ENCODE results near the gene PIBF1.
"Not testable (repeated sequence)": the region's sequence is repeated elsewhere in the genome, so short reads cannot be mapped to it uniquely, and the experiment has no call there.

Gene PIBF1

DNA sequence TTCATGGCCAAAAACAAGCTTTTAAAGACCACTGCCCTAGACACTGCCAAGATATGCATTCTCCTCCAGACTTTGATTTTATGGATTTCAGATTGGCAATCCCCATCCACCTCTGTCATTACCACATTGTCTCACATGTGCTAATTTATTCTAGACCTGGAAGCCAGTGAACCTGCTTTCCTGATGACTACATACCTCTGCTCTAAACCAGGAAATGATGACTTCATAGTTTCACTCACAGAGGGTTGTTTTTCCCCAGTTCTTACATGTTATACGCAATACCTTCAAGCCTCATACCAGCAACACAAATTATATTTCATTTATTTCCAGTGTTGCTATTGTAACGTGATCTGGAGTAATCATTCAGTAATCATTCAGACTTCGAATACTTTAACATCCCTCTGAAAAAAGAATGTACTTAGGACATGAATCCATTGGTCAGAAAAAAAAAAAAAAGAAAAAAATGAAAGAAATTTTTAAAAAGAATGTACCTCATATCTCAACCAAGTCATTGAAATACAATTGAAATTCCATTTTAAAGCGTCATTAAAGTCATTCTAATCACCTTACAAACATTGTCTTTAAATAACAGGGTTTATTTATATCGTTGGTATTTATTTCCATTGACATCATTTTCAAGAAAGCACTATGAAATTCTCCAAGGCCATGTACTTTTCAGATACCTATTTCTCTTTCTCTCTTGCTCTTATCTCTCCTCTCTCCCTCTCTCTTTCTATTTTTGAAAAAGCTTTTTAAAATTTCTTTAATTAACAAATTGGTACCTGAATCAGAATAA, 243.5 kb downstream of the PIBF1 start:
- DNase-seq: no peak

DNA sequence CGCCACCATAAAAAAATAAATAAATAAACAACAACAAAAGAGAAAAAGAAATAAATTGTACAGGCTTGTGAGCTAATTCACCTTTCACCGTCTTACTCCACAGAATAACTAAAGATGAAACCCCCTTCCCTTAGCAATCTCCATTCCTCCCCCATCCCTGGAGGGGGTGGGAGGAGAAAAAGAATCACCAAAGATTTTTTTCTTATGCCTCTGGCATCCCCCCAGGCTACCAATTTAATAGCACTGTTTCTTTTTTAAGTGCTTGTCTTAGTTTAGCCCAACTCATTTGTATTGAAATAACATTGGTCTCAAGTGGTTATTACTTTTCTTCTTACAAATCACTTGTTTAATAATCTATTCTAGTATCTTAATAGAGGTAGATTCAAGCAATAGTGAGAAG, 253.0 kb downstream of the PIBF1 start:
- DNase-seq: no peak

DNA sequence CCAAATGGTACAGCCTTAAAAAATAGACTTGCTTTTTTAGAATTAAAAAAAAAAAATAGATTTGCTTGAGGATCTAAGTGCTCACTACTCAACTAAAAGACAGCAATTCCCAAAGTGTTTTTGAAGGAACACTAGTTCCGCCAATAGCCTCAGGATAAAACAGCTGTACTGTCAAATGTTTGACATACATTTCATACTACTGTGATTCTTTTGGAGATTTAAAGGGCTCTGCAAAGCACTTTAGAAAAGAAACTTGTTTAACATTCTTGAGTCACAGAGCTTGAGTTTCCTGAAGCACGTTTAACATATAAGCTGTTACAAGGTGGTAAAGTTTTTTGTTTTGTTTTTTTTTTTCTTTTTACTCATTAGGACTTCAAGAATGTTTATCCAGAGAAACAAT, 253.7 kb downstream of the PIBF1 start:
- no peak for DNase-seq

DNA sequence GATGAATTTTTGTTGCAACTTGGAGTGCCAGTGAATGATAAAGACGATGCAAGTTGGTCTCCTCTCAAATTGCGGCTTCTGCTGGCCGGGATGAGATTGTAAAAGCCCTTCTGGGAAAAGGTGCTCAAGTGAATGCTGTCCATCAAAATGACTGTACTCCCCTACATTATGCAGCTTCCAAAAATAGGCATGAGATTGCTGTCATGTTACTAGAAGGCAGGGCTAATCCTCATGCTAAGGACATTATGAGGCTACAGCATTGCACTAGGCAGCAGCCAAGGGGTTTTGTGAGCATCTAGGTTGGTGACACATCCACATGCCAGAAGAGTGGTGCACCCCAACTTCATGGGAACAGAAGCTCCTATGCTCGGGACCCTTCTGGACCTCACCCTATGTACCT, 254.6 kb downstream of the PIBF1 start:
- no peak for DNase-seq

DNA sequence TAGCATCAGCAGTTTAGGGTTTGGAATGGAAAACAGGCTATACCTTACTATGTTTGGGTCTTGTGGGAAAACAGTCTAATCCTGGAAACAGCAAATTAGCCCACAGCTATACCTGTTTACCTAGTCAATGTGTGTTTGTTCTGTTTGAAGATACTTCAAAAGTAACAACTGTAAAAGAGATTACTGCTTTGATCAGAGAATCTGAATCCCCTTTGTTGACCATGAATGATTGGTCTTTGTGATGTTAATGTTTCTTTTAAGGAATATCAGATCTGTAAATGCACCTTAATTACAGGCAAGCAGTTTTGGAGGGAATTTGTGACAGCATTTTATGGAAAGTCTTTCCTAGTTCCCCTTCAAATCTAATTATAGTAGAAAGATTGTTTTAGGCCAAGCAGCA, 256.1 kb downstream of the PIBF1 start:
- DNase-seq: no peak

DNA sequence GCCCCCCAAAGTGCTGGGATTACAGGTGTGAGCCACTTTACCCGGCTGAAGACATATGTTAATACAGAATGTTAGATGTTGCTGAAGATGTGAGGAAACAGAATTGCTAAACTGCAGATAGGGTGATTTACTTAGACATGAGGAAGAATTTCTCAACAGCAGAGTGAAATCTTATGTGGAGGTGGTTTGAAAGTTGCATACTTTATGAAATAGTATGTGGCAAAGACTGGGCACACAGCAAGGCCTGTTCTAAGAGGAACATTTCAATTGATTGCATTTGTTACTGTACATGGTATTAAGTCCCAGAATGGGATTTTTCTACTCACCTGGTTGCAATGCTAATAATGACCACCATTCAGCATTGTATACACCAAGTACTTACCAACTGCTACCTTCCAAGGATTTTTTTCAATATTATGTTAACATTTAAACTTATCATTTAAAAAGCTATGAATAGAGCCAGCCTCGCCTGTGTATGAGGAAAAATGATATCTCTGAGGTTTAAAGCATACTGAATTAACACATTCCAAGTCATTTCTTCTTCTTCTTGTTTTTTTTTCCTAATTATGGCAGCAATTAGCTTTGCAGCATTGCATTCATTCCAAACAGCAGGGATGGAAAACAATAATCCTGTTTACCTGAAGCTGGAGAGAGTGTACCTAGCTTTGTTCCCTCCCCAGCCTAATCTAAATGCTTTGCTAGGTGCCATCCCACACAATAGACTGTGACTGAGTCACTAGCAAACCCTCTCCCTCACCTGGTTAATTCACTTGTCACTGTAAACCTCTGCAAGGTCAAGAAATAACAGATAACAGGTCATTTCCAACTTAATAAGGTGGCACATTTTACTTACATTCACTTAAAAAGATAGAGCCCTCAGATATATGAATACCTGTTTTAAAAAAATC, 257.5 kb downstream of the PIBF1 start:
- DNase-seq: no peak

DNA sequence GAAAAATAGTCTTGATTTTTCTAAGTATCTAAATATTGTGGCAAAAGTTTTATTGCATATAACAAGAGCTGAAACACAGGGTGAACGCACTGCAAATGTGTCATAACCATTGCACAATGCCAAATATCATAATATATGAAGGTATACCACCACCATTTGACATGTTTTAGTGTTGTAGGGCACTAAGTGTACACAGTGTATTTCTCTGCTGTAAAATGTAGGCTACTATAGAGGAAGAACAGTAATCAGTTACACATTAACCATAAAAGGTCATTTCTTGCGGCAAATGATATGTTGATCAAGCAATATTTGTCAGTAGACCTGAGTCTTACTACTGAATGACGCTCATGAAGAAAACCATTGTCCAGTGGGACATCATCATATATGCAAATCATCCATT, 258.6 kb downstream of the PIBF1 start:
- DNase-seq: no peak

DNA sequence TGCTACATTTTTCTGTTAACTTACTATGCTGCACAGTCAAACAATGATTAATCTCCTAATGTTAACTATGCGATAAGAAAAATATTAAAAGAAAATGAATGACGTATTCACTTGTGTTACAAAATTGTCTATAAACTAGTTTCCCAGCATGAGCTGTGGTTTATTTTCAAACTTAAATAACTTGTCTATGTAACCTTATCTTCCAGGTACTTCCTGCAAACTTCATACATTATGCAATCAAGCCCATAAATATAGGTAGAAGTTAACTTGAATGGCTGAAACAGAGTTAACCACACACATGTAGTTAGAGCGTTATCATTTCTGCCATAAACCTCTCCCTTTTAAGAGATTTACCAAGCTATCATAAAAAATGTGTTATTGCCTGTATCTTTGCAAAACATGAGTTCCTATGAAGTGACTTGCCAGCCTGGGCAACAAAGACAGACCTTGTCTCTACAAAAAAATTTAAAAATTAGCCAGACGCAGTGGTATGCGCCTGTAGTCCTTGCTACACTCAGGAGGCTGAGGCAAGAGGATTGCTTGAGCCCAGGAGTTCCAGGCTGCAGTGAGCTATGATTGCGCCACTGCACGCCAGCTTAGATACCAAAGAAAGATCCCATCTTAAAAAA, 259.1 kb downstream of the PIBF1 start:
- no peak for DNase-seq

DNA sequence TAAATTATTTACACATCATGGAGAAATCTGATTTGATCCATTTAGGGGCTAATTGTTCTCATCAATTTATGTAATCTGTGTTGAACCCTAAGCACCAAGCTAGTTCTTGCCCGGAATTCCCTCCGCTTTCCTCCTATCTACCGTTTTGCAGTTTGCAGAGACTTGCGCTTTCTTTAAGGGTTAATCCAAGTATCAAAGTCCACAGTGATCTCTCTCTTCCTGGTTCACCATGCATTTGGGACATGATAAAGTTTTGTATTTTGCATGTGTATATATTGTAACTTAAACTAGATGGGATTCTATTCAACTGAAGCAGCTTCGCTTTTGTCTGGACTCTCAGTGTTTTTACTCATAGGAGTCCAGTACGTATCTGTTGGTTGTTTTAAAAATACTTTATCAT, 263.1 kb downstream of the PIBF1 start:
- DNase-seq: no peak

DNA sequence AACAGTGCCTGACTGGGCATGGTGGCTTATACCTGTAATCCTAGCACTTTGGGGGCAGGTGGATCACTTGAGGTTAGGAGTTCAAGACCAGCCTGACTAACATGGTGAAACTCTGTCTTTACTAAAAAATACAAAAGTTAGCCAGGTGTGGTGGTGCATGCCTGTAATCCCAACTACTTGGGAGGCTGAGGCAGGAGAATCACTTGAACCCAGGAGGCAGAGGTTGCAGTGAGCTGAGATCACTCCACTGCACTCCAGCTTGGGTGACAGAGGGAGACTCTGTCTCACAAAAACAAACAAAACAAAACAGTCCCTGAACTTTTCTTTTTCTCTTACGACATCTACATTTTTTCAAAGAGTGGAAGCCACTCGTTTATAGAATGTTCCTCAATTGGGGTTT, 266.7 kb downstream of the PIBF1 start:
- DNase-seq: not testable (repeated sequence)

DNA sequence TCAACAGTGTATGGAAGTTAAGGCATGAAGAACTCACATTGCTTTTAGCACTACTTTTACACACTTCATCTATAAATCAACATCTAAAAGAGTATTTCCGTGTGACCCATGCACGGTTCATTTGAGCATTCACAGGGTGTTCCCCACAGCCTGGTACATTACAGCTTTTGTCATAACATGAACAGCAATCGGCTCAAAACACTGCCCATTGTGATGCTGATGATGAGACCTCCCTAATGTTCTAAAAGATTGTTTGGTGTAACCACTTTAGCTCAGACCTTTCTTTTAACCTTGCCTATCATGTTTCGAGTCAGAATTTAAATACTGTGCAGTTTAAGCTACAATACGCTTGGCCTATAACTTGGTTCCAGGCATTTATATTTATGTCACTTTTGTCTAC, 272.8 kb downstream of the PIBF1 start:
- DNase-seq: no peak

DNA sequence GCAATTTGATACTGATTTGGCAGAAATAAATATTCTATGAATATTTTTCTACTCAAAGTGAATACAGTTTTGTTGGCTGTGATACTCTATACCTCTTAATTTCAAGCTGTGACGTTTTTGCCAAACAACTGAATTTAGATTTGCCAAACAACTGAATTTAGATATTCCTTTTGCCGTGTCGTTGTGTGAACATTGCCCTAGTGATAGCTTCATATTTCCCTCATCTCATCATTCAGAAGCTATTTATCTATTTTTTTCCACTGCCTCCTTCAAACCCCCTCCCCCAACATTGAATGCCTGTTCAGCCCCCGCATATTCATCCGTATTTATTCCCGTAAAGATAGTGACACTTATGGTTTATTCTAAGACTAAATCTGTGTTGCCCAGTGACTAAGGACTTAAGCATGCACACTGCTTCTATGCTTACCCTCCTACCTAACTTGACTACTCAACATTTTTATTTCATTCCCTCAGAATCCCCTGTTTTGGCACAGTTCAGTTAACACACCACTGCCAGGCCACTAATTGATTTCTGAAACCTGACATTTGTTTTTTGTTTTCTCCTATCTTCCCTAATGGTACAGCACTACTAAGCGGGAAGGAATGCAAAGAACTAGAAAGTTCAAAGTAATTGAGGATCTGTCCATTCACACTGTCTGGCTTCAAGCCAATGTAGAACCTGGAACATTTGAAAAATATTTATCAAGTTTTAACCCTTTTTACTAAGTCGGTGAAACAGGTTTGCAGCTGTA, 274.1 kb downstream of the PIBF1 start:
- DNase-seq: no peak

DNA sequence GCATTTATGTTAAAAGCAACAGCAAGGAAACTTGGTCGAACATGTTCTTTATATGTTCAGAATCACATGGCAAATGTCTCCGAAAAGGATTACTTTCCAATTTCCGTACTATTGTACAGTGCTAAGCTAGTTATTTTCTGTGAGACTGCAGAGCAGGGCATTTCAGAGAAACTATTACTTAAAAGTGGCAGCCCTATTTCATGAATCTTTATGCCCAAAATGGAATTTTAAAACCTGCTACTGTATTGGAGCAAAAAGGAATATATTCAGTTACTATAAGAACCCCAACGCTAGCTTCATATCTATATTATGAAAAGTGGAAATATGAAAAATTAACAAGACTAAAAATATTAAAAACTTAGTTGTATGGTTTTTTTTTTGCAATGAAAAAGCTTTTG, 274.6 kb downstream of the PIBF1 start:
- no peak for DNase-seq

DNA sequence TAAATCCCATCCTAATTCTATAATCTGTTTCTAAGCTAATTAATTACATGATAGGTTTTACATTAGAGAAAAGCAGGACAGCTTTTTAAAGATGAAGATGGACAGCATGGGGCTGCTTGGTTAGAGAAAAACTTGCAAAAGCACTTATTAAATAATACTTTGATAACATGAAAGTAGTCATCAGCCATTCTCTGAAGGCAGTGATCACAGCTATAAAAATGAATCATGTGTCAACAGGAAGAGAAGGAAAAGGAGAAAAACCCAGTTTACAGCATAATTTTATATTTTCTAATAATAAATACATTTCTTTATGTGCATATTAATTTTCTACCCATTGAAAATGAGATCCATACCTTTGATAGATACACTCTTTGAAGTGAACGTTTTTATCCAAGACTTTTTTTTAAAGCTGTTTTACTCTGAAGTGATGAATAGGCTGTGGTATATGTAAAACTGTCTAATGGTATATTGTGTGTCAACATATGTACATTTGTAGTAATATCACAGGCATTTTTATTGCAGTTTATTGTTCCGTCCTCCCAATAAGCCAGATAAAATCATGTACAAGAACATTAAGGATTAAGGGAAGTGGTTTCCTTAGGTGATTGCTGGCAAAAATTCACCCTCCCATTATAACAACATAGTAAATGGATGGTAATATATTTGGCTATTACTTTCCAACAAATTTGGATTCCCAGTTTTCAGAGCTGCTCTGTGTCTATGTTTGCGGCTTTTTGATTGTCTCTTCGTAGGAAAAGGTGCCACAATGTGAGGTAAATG, 275.5 kb downstream of the PIBF1 start:
- DNase-seq: no peak

DNA sequence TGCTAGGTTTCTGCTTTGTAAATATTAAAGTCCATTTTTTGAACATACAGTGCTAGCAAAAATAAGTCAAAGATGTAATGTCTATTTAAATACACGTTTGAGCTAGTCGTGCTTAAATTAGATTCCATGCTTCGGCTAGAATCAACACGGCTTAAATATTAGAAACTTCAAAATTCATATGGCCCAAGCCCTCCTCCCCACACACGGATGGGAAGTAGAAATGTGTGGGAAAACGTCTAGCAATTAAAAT, 276.1 kb downstream of the PIBF1 start:
- DNase-seq: no peak

DNA sequence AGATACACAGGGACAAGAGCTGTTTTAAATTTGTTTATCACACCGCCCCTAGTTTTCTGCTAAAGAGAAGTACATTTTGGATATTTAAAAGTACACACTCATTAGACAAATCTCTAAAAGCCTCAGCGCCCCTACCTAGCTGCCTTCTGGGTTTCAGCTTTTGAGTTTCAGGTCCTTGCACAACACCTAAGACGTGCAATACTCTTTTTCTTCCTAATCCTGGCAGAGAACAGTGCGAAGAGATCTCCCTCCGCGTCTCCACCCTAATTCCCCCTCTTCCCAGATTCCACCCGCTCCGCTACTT, 276.5 kb downstream of the PIBF1 start:
- DNase-seq: no peak

DNA sequence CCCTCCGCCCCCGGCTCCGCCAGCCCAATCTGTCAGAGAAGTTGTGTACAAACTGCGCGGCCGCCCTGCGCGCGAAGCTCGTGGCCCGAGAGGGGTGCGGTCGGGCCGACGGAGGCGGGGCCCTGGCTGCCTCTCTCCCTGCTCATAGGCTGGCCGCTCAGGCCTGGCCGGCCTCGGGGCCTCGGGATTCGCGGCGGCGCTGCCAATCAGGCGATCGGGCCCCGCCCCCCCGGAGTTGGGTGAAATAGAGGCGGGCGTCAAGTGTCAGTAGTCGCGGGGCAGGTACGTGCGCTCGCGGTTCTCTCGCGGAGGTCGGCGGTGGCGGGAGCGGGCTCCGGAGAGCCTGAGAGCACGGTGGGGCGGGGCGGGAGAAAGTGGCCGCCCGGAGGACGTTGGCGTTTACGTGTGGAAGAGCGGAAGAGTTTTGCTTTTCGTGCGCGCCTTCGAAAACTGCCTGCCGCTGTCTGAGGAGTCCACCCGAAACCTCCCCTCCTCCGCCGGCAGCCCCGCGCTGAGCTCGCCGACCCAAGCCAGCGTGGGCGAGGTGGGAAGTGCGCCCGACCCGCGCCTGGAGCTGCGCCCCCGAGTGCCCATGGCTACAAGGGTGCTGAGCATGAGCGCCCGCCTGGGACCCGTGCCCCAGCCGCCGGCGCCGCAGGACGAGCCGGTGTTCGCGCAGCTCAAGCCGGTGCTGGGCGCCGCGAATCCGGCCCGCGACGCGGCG, 277.0 kb downstream of the PIBF1 start, which contains the start of gene KLF5:
TSS of gene KLF5 (plus strand) at position 270 of the 724 bp plus-strand sequence. CDS start at position 593, 323 bp downstream.
- DNase-seq: peak; percentile 86

DNA sequence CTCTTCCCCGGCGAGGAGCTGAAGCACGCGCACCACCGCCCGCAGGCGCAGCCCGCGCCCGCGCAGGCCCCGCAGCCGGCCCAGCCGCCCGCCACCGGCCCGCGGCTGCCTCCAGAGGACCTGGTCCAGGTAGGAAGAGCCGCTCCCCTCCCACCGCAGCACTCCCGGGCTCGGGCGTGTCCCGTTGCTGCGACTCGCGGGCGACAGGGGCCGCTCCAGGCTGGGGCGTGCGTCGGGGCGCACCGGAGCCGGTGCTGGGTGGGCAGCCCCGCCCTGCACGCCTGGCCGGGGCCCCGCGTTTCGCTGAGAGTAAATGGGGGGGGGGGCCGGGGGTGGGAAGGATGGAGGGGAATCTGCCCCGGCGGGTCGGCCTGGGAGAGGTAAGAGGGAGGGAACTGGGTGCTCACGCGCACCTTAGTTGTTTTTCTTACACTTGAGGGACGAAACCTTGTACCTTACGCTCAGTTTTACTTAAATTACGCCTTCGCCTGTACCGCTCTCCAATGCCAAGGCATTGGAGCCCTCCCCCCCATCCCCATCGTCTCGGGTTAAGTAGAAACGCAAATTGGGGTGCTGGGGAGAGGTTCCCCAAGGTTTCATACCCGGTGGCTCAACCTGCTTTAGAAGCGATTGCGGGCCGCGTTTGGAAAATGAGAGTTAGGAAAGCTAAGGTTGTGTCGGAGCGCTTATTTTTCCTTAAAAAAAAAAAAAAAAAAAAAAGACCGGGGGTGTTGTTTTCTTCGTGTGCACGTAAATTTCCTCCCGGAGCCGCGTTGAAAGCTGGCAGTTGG, 277.7 kb downstream of the PIBF1 start:
- peak; percentile 5 for DNase-seq

DNA sequence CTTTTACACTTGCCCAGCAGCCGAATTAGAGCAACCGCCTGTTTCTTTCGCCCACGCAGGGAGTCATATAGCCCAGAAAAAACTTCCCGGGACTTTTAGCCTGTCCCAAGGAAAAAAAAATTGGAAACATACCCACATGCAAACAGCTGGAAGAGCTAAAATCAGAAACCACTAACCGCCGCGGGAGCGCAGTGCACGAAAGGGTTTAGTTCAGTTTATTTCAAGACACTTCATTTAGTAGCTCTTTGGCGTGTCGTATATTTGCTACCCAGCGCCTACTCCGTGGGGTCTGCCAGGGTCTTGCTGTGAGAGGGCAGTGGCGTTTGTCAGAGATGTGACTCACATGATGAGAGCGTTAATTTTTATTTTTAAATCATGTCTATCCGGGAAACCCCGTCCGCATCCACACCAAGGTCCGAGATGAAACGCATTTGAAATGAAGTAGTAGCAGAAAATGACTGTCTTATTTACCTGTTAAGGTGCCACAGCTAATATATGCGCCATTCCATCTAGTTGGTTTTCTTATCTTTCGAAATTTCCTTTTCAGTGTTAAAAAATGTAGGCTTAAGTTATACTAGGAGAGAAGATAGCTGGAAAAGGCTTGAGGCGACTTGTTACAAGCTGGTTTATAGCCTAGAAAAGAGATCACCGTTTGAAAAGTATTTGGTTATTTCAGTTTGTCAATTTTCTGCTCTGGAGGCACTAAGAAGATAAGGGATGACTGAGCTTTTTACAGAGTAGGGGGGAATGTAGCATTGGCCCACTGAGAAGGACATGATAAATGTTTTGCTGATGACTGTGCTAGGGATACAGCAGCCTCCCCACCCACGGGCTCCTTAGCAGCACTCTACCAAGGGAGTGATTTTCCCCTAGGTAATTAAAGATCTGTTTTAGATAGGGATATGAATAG, 278.6 kb downstream of the PIBF1 start:
- no peak for DNase-seq

DNA sequence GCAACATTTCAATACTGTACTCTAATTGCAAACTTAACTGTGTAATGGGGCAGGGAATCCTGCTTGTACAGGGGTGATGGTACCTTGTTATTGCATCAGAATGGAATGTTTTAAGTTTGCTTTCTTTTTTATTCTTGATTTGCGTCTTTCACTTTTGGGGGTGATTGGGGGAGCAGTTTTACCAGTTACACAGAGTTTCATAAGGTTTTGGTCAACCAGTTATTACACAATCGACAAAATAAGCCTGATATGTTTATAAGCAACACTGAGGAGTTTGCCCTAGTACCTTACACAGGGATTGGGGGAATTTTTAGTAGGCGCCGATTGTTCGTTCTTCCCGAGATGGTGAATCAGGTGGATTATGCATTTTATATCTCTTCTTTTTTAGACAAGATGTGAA, 279.5 kb downstream of the PIBF1 start:
- DNase-seq: no peak

All from effector CD8-positive, alpha-beta T cell (primary cell).